ENCODE results near the gene ARHGEF2.

ARHGEF2 gene

GRCh38 chr1:155969377-155969791 is 9.0 kb downstream of the ARHGEF2 start:
- DNase-seq: no peak

- peak; percentile 86 for DNase-seq
Measured at GRCh38 chr1:155968670-155969069, 9.7 kb downstream of the ARHGEF2 start.

- DNase-seq: no peak
Measured at GRCh38 chr1:155968051-155968400, 10.3 kb downstream of the ARHGEF2 start.

- DNase-seq: no peak
Measured at GRCh38 chr1:155967341-155968050, 10.9 kb downstream of the ARHGEF2 start.

- DNase-seq: no peak
Measured at GRCh38 chr1:155966750-155967149, 11.6 kb downstream of the ARHGEF2 start.

GRCh38 chr1:155966135-155966534 is 12.2 kb downstream of the ARHGEF2 start:
- DNase-seq: no peak

GRCh38 chr1:155964193-155964592 is 14.2 kb downstream of the ARHGEF2 start:
- no peak for DNase-seq

GRCh38 chr1:155962599-155963211 is 15.6 kb downstream of the ARHGEF2 start:
- DNase-seq: no peak

- DNase-seq: no peak
Measured at GRCh38 chr1:155961937-155962336, 16.4 kb downstream of the ARHGEF2 start.

- no peak for DNase-seq
Measured at GRCh38 chr1:155960081-155960745, 18.1 kb downstream of the ARHGEF2 start.

- no peak for DNase-seq
Measured at GRCh38 chr1:155957411-155957915, 20.9 kb downstream of the ARHGEF2 start.

GRCh38 chr1:155954645-155955044 is 23.7 kb downstream of the ARHGEF2 start:
- DNase-seq: no peak

- no peak for DNase-seq
Measured at GRCh38 chr1:155952505-155952890, 25.8 kb downstream of the ARHGEF2 start.

GRCh38 chr1:155951753-155952504 is 26.4 kb downstream of the ARHGEF2 start:
- no peak for DNase-seq

GRCh38 chr1:155950829-155951228 is 27.5 kb downstream of the ARHGEF2 start:
- DNase-seq: no peak

- no peak for DNase-seq
Measured at GRCh38 chr1:155947741-155948140, 30.6 kb downstream of the ARHGEF2 start.

- no peak for DNase-seq
Measured at GRCh38 chr1:155947292-155947691, 31.1 kb downstream of the ARHGEF2 start.

GRCh38 chr1:155946633-155947219 is 31.6 kb downstream of the ARHGEF2 start:
- DNase-seq: no peak

- no peak for DNase-seq
Measured at GRCh38 chr1:155944444-155944799, 33.9 kb downstream of the ARHGEF2 start.

- no peak for DNase-seq
Measured at GRCh38 chr1:155942578-155943141, 35.7 kb downstream of the ARHGEF2 start.

- no peak for DNase-seq
Measured at GRCh38 chr1:155941845-155942531, 36.4 kb downstream of the ARHGEF2 start.
